DMS114 treated with DMSO at 0.1 percent for 48 hours (cell line): Measurements from ENCODE around the gene IL25.

ENCODE experiments used
- DNase-seq: peaks from one replicate; lab custom pipeline; 2025; ENCODE audit not compliant: unreplicated experiment; lab: John Stamatoyannopoulos, UW

The IL25 gene

GRCh38 chr14:23352506-23353432 lies 19.8 kb upstream of the IL25 start, which contains the start of gene SLC22A17:
Gene SLC22A17 (minus strand): TSS chr14:23352887.
- DNase-seq, result peak; percentile 81

- DNase-seq, result no peak
Measured at GRCh38 chr14:23353433-23353780, 19.2 kb upstream of the IL25 start.

- no peak for DNase-seq
Measured at GRCh38 chr14:23354990-23355389, 17.6 kb upstream of the IL25 start.

- DNase-seq, result no peak
Measured at GRCh38 chr14:23355871-23356435, 16.7 kb upstream of the IL25 start.

GRCh38 chr14:23356662-23357061 lies 15.9 kb upstream of the IL25 start:
- no peak for DNase-seq

- no peak for DNase-seq
Measured at GRCh38 chr14:23357261-23357660, 15.3 kb upstream of the IL25 start.

GRCh38 chr14:23358042-23358441 lies 14.6 kb upstream of the IL25 start:
- DNase-seq, result no peak

- no peak for DNase-seq
Measured at GRCh38 chr14:23358553-23359166, 13.9 kb upstream of the IL25 start.

- no peak for DNase-seq
Measured at GRCh38 chr14:23359167-23359626, 13.4 kb upstream of the IL25 start.

GRCh38 chr14:23359722-23360447 lies 12.7 kb upstream of the IL25 start:
- no peak for DNase-seq

GRCh38 chr14:23360496-23360895 lies 12.1 kb upstream of the IL25 start:
- no peak for DNase-seq

GRCh38 chr14:23361320-23361719 lies 11.3 kb upstream of the IL25 start:
- no peak for DNase-seq

- no peak for DNase-seq
Measured at GRCh38 chr14:23361763-23362162, 10.8 kb upstream of the IL25 start.

GRCh38 chr14:23362200-23362599 lies 10.4 kb upstream of the IL25 start:
- DNase-seq, result no peak

- DNase-seq, result no peak
Measured at GRCh38 chr14:23364164-23365035, 8.2 kb upstream of the IL25 start.

- DNase-seq, result no peak
Measured at GRCh38 chr14:23365036-23365731, 7.4 kb upstream of the IL25 start, which contains the start of gene EFS. Gene EFS (minus strand): TSS chr14:23365172. CDS start chr14:23365025, 147 bp downstream.

GRCh38 chr14:23365732-23366425 lies 6.7 kb upstream of the IL25 start:
- DNase-seq, result no peak

- no peak for DNase-seq
Measured at GRCh38 chr14:23366426-23366921, 6.1 kb upstream of the IL25 start.

- DNase-seq, result no peak
Measured at GRCh38 chr14:23370221-23370620, 2.4 kb upstream of the IL25 start.
